Right hindlimb (tissue), 1 donor: ENCODE measurements around the gene PLA2G2F.
A peak's percentile ranks its signal among the peaks of the same experiment; 100 is the strongest.

Experiments used
- DNase-seq: peaks from one replicate; pipeline ENCODE4 v3.0.0-alpha.2; 2018

PLA2G2F gene

DNA sequence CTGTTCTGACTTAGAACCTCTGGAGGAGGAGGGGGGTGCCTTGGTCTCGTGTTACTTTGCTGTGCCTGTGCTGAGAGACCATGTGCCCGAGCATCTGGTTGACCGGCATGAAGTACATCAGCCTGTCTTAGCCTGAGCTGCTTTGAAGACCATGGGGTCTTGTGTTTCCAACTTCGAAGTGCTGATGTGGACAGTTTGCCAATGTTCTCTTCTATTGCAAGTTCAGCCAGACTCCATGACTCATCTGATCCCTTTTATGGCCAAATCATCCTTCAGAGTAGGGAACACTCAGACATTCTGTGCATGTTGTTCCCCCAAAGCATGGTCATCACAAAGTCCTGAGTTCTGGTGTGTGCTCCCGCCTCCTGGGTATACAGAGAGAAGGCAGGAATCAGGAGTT is 53.2 kb downstream of the PLA2G2F start:
- no peak for DNase-seq

DNA sequence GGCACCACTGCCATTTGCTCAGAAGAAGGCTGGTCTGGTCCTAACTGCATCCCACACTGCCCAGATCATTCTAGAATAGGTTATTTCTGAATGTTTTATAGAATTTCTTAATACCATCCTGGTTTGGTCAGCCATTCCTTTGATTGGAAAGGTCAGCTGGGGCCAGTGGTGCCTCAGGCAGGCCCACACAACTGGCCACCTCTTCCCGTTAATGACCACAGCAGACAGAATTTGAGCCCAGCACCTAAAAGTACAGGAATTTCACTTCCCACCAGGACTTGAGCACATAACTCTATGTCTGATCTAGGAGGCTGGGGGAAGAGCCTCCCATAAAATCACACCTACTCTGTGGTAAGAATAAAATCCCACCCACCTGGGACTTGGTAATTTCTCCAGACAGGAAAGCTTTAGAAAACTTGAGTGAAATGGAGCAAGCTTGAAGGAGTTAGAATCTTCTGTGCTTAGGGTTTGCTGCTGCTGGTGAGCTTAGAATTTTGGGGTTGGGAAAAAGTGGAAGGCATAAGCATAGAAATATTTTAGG is 53.8 kb downstream of the PLA2G2F start:
- DNase-seq, result no peak

DNA sequence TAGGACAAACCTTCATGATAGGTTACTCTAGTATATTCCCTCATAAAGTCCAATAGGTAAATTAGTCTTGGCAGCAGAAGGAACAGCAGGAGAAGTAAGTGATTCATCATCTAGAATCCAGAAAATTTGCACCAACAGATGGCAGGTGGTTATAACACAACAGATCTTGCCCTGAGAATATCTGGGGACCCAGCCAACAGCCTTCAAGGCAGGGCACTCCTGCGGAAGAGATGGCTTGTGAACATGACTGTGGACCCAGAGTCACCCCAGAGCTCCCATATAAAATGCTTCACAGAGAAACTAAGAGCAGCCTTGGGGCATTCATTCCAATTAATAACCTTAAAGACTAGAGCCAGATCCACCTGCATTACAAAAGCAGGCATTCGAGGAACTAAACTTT is 55.1 kb downstream of the PLA2G2F start:
- DNase-seq, result no peak

DNA sequence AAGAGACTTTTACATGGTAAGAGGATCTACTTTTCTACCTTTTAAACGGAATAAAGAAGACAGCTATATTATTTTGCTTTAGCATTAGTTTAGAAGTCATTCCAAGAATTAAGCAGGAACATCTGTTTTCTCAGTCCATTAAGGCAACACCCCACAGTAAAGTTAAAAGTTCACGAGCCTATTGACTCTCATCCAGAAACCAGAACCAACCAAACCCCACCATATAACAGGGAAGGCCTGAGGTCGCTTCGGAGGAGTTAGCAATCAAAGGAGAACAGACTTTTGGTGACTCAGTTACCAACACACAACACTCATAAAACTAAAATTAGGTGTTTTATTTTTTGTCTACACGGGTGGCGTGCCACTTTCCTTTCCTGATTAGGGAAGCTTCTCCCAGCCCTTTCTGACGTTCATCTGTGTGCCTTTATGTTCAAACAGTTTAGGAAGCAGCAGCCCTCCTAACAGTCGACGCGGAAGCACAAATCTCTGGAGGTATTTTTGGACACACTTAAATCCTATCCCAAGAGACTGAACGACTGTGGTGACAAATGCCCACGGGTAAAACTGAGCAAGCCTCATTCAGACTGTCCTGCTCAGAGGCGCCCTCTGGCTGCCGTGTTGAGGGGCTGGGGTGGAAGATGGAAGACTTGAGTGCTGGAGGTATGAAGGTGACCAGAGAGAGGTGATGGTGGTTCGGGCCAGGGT is 55.8 kb downstream of the PLA2G2F start:
- DNase-seq, result peak; percentile 35

DNA sequence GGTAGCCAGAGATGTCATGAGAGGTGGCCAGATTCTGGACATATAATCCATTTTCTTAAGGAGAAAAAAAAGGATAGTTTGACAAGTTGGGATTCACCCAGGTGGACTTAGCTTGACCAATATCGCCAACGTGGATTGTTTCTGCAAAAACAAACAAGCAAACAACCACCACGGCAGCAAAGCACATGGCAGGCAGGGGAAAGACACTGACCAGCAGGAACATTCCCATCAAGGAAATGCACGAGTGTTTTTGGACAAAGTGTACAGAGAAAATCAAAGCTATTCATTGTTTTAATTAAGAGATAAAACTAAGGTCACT is 56.3 kb downstream of the PLA2G2F start:
- no peak for DNase-seq

DNA sequence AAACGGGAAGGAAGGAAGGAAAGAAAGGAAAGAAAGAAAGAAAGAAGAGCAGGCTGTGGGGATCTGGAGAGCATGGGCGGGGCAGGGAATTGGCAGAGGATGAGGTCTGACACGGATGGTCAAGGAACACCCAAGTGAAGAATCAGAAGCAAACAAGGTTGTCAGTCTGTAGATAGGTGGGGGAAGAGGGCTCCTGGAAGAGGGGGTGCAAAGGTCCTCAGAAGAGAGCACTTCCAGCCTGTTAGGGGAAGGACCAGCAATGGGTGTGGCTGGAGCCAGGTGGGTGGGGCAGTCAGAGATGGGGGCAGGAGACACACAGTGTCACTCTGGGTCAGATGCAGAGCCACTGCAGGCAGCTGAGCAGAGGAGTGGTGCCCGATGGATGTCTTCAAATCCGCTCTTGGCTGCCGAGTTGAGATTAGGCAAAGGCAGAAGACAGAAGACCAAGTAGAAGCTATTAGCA is 58.2 kb downstream of the PLA2G2F start:
- no peak for DNase-seq

DNA sequence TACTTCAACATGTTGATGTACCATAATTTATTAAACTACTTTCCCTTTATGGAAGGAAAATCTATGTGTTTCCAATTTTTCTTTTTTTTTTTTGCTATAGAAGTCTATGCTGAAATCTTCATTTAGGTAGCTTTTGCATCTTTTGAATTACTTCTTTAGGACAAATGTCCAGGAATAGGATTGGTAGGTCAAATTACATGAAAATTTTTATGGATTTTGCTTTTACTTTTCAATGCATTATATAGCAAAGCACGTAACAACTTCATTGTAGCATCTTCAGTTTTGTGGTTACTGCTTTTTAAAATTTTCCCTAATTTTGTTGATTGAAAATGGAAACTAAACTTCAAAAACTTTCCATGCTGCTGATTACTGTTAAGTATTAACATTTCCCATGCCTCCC is 59.2 kb downstream of the PLA2G2F start:
- no peak for DNase-seq

DNA sequence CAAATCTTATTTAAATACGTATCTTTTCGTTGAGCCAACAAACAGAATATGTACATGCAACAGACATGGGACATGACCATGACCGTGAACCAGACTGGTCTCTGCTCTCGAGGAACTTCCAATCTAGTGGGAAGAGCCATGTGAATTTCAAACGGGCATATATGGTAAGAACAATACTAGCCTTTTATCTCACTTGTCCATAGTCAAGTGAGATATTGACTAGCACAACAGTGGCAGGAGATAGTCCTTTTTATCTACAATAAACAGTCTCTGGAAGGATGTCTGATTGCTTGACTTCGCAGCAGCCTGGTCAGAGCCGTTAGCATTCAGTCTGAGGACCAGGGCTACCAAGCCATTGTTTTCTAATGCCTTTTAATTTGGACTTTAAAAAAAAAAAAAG is 59.8 kb downstream of the PLA2G2F start:
- DNase-seq, result no peak

DNA sequence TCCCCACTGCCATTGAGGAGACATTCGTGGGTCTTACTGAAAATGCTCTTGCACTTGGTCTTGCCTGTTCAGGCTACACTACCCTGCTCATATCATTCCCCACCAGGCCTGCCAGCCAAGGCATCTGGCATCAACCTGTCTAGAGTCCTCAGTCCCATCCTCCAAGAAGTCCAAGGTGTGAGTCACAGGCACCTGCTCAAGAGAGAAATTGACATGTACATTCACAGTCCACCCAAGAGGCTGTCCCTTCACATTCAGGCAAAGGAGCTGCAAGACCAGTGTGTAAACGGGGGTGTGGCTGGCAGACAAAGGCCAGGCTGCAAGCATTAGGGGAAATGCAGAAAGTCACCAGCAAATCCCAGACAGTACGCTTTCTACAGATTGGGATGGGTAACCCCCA is 60.3 kb downstream of the PLA2G2F start:
- no peak for DNase-seq

DNA sequence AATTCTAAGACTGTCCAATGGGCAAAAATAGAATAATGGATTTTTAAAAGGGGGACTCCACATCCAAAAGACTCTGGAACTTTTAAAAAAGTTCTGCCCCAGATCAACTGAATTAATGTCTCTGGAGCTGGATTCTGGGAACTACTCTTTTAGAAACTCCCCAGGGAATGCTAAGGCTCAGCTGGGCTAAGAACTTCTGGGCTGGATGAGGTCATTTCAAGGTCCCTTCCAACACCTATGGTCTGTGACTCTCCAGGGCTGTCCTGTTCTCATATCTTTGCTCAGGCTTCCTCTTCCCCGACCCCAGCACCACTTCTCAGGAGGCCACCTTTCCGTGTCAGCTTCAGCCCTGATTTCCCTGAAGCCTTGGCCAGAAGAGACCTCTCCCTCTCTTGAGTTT is 60.7 kb downstream of the PLA2G2F start:
- DNase-seq, result no peak
